Neural cell (in vitro differentiated cells): ENCODE results near the gene STK40. TPM values are rescaled to one million over a fixed set of nuclear protein-coding genes. Genes with fewer than 3 reads are reported as not detected.
A peak's percentile ranks its signal among the peaks of the same experiment; 100 is the strongest.

ENCODE experiments used
- H2AFZ ChIP-seq: fragments of 200-600, 300-800 bp; sonication (generic), shearing (Covaris generic); 2 replicates; pipeline ENCODE4 v1.6.0; 2014; ENCODE audit warnings: low read depth, mild to moderate bottlenecking, antibody characterized with exemption, low read length, moderate library complexity
- H3F3A ChIP-seq: fragments of 200-600 bp; shearing (Covaris generic); 2 replicates; pipeline ENCODE4 v1.6.1; 2016; ENCODE audit warnings: mild to moderate bottlenecking, moderate library complexity, mixed read lengths, antibody characterized with exemption, low read length; ENCODE audit not compliant: insufficient read depth, poor library complexity, severe bottlenecking
- H3K27ac ChIP-seq: fragments of 200-600, 300-800 bp; sonication (generic), shearing (Covaris generic); 2 replicates; pipeline ENCODE4 v1.5.1; 2014; ENCODE audit warnings: mild to moderate bottlenecking, low read length, moderate library complexity
- H3K27me3 ChIP-seq: fragments of 300-800, 200-600 bp; sonication (generic), shearing (Covaris generic); 2 replicates; pipeline ENCODE4 v1.6.0; 2014; ENCODE audit warnings: mild to moderate bottlenecking, low read depth, low read length, moderate library complexity; ENCODE audit not compliant: insufficient read depth
- H3K36me3 ChIP-seq: fragments of 300-800, 200-600 bp; sonication (generic), shearing (Covaris generic); 2 replicates; pipeline ENCODE4 v1.5.1; 2014; ENCODE audit warnings: mild to moderate bottlenecking, antibody characterized with exemption, low read length, moderate library complexity; ENCODE audit not compliant: insufficient read depth
- H3K4me2 ChIP-seq: fragments of 300-800, 200-600 bp; sonication (generic), shearing (Covaris generic); 2 replicates; pipeline ENCODE4 v1.6.0; 2014; ENCODE audit warnings: mild to moderate bottlenecking, low read length
- H3K4me3 ChIP-seq: fragments of 300-800, 200-600 bp; sonication (generic), shearing (Covaris generic); 2 replicates; pipeline ENCODE4 v1.5.1; 2014; ENCODE audit warnings: mild to moderate bottlenecking, low read length, moderate library complexity
- H3K79me2 ChIP-seq: fragments of 200-600 bp; shearing (Covaris generic); replicated peaks from 2 replicates; pipeline ENCODE4 v1.6.0; 2014; ENCODE audit warnings: mild to moderate bottlenecking, low read length, moderate library complexity; ENCODE audit not compliant: insufficient read depth
- H3K9ac ChIP-seq: fragments of 300-800, 200-600 bp; sonication (generic), shearing (Covaris generic); 2 replicates; pipeline ENCODE4 v1.6.1; 2016; ENCODE audit warnings: mild to moderate bottlenecking, low read length, mixed read lengths
- H3K9me2 ChIP-seq: fragments of 200-600 bp; shearing (Covaris generic); 2 replicates; pipeline ENCODE4 v1.6.1; 2016; ENCODE audit warnings: mild to moderate bottlenecking, low read length, mixed read lengths; ENCODE audit not compliant: insufficient read depth
- H3K9me3 ChIP-seq: fragments of 200-600, 300-800 bp; sonication (generic), shearing (Covaris generic); 2 replicates; pipeline ENCODE4 v1.6.1; 2016; ENCODE audit warnings: mild to moderate bottlenecking, mixed run types, low read length, moderate library complexity, mixed read lengths
- H4K20me1 ChIP-seq: fragments of 200-600 bp; shearing (Covaris generic); 2 replicates; pipeline ENCODE4 v1.6.1; 2016; ENCODE audit warnings: mild to moderate bottlenecking, mixed run types; ENCODE audit not compliant: insufficient read depth
- EP300 ChIP-seq: fragments of 450-650 bp; conservative IDR thresholded peaks from 2 replicates; pipeline ENCODE4 v1.6.1; 2014; ENCODE audit warnings: antibody characterized with exemption, mild to moderate bottlenecking, moderate library complexity; ENCODE audit not compliant: poor library complexity, severe bottlenecking
- EZH2 ChIP-seq: fragments of 200-600, 300-800 bp; shearing (Covaris generic), sonication (generic); IDR thresholded peaks from 2 replicates; pipeline ENCODE4 v1.6.1; 2014; ENCODE audit warnings: antibody characterized with exemption, low read length, borderline replicate concordance, mild to moderate bottlenecking; ENCODE audit not compliant: insufficient read depth, poor library complexity, severe bottlenecking
- MXI1 ChIP-seq: fragments of 450-650 bp; conservative IDR thresholded peaks from 2 replicates; pipeline ENCODE4 v1.6.1; 2014; ENCODE audit warnings: antibody characterized with exemption, mild to moderate bottlenecking; ENCODE audit not compliant: poor library complexity, severe bottlenecking
- POLR2AphosphoS5 ChIP-seq: IDR thresholded peaks from 2 replicates; pipeline ENCODE4 v1.6.1; 2012
- RAD21 ChIP-seq: fragments of 450-650 bp; conservative IDR thresholded peaks from 2 replicates; pipeline ENCODE4 v1.6.1; 2014; ENCODE audit warnings: antibody characterized with exemption, mild to moderate bottlenecking, moderate library complexity
- SMC3 ChIP-seq: fragments of 450-650 bp; conservative IDR thresholded peaks from 2 replicates; pipeline ENCODE4 v1.6.1; 2014; ENCODE audit warnings: antibody characterized with exemption, mild to moderate bottlenecking, moderate library complexity; ENCODE audit not compliant: poor library complexity
- TAF1 ChIP-seq: IDR thresholded peaks from 2 replicates; pipeline ENCODE4 v1.6.1; 2012; ENCODE audit warnings: low read depth
- polyA plus RNA-seq: library from polyadenylated mRNA; depleted of rRNA; stranded (reverse); fragments of >200 nt; gene quantifications from 2 replicates; pipeline ENCODE4 v1.2.3, GENCODE V29; 2014
- TF ChIP-seq, protein P1 (sequence below): fragments of 450-650 bp; IDR thresholded peaks from 2 replicates; pipeline ENCODE4 v1.5.1; 2014; ENCODE audit warnings: antibody characterized with exemption, mild to moderate bottlenecking, moderate library complexity; ENCODE audit not compliant: poor library complexity, severe bottlenecking
- TF ChIP-seq, protein P2 (sequence below): IDR thresholded peaks from 2 replicates; pipeline ENCODE4 v1.6.1; 2012; ENCODE audit warnings: borderline replicate concordance

STK40 gene
- polyA plus RNA-seq, 1 donor from 2014 or later, result 8.4 TPM

DNA sequence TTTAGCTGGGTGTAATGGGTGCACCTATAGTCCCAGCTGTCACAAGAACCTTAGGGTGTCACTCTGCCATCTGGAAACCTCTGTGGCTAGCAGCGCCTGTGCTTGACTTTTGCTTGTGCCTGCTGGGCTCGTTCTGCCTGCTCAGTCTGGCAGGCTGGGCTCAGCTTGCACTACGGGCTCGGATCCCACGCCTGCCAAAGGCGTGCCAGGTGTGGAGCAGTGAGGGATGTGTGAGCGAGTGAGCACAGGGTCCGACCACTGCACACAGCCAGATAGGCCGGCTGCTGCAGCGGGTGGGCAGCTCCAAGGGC lies 14.7 kb upstream of the STK40 start:
- Histone ChIP-seq H3K9ac (peak overlapping the region; percentile 5), H3F3A (no peaks in the 10 kb centered on the region), H2AFZ (no peak overlapping the region), H3K4me2 (no peak overlapping the region), H3K27me3 (no peaks in the 10 kb centered on the region), H3K9me2 (no peaks in the 10 kb centered on the region), H3K9me3 (no peaks in the 10 kb centered on the region), H3K4me3 (peak overlapping the region; percentile 30), H4K20me1 (no peaks in the 10 kb centered on the region), H3K36me3 (no peaks in the 10 kb centered on the region), H3K27ac (no peak overlapping the region), H3K79me2 (no peaks in the 10 kb centered on the region)
- TF ChIP-seq RAD21, result no peak
- TF ChIP-seq, protein P1, sequence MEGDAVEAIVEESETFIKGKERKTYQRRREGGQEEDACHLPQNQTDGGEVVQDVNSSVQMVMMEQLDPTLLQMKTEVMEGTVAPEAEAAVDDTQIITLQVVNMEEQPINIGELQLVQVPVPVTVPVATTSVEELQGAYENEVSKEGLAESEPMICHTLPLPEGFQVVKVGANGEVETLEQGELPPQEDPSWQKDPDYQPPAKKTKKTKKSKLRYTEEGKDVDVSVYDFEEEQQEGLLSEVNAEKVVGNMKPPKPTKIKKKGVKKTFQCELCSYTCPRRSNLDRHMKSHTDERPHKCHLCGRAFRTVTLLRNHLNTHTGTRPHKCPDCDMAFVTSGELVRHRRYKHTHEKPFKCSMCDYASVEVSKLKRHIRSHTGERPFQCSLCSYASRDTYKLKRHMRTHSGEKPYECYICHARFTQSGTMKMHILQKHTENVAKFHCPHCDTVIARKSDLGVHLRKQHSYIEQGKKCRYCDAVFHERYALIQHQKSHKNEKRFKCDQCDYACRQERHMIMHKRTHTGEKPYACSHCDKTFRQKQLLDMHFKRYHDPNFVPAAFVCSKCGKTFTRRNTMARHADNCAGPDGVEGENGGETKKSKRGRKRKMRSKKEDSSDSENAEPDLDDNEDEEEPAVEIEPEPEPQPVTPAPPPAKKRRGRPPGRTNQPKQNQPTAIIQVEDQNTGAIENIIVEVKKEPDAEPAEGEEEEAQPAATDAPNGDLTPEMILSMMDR, result no peak
- TF ChIP-seq TAF1, result no peak
- no peak for TF ChIP-seq EP300

DNA sequence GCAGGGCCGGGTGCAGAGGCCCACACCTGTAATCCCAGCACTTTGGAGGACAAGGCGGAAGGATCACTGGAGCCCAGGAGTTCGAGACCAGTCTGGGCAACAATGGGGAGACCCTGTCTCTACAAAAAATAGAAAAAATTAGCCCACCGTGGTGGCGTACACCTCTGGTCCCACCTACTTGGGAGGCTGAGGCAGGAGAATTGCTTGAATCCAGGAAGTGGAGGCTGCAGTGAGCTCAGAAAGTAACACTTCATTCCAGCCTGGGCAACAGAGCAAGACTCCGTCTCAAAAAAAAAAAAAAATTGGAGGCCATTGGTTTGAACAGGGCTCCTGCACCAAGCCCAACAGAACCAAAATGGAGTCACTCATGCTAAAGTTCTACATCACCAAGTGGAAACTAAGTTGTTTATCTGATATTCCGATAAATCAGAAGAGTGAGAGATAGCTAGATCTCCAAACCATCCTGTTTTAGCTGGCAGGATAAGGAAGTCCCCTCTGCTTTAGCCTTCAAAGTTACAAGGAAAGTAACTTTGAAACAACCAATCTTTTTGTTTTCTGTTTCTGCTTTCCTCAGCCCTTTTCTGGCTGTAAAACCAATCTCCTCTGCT lies 12.8 kb upstream of the STK40 start:
- TF ChIP-seq MXI1 (no peak), RAD21 (no peak), TAF1 (no peak), POLR2AphosphoS5 (no peak), SMC3 (no peak), EP300 (no peak), EZH2 (no peak)
- TF ChIP-seq, protein P2, sequence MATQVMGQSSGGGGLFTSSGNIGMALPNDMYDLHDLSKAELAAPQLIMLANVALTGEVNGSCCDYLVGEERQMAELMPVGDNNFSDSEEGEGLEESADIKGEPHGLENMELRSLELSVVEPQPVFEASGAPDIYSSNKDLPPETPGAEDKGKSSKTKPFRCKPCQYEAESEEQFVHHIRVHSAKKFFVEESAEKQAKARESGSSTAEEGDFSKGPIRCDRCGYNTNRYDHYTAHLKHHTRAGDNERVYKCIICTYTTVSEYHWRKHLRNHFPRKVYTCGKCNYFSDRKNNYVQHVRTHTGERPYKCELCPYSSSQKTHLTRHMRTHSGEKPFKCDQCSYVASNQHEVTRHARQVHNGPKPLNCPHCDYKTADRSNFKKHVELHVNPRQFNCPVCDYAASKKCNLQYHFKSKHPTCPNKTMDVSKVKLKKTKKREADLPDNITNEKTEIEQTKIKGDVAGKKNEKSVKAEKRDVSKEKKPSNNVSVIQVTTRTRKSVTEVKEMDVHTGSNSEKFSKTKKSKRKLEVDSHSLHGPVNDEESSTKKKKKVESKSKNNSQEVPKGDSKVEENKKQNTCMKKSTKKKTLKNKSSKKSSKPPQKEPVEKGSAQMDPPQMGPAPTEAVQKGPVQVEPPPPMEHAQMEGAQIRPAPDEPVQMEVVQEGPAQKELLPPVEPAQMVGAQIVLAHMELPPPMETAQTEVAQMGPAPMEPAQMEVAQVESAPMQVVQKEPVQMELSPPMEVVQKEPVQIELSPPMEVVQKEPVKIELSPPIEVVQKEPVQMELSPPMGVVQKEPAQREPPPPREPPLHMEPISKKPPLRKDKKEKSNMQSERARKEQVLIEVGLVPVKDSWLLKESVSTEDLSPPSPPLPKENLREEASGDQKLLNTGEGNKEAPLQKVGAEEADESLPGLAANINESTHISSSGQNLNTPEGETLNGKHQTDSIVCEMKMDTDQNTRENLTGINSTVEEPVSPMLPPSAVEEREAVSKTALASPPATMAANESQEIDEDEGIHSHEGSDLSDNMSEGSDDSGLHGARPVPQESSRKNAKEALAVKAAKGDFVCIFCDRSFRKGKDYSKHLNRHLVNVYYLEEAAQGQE, result no peak
- TF ChIP-seq, protein P1, result no peak
- Histone ChIP-seq H3K9me2 (no peaks in the 10 kb centered on the region), H3K9ac (peak overlapping the region; percentile 81), H3K27ac (peak overlapping the region; percentile 60), H3K9me3 (no peaks in the 10 kb centered on the region), H3K4me3 (peak overlapping the region; percentile 86), H3K4me2 (peak overlapping the region; percentile 45), H3K27me3 (no peaks in the 10 kb centered on the region), H3F3A (no peaks in the 10 kb centered on the region), H3K79me2 (no peaks in the 10 kb centered on the region), H2AFZ (peak overlapping the region; percentile 65), H3K36me3 (no peaks in the 10 kb centered on the region), H4K20me1 (no peaks in the 10 kb centered on the region)
